ENCODE data around the gene NFATC3.
A peak's percentile ranks its signal among the peaks of the same experiment; 100 is the strongest.
"Not testable (repeated sequence)": the region's sequence is repeated elsewhere in the genome, so short reads cannot be mapped to it uniquely, and the experiment has no call there.

The NFATC3 gene

DNA sequence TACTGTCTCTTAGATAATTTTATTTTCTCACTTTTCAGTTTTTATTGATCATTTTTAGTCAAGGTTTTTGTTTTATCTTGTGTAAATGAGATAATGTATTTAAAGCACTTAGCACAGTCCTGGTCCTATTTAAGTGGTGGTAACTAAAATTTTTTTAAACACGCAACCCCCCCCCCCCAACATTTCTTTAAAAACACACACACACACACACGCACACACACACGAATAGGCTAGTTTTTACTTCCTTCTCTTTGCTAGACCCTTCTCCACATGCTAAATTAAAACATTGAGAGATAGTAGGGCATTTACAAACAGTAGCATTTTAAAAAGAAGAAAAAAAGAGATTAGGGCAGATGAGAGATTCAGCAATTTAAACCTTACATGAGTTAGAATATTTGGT lies 5.0 kb downstream of the NFATC3 start:
- no peak for DNase-seq (ENCODE audit: low spot score)

DNA sequence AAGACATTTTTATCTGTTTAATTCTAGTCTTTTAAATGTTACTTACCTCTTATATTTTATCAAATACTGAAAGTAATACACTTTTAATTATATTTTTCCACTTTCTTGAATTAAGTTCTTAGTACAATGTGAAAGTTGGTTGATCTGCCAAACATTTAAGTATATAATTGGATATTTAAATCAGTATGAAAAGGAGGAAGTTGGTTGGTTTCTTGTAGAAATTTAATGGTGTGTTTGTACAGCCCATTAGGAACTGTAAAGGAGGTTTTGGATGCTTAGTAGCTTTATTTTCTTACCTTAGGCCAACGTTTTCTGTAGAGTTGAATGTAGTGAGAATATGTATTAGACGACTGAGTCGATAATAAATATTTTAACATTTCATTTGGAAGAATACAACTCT lies 5.4 kb downstream of the NFATC3 start:
- DNase-seq (ENCODE audit: low spot score) = no peak

DNA sequence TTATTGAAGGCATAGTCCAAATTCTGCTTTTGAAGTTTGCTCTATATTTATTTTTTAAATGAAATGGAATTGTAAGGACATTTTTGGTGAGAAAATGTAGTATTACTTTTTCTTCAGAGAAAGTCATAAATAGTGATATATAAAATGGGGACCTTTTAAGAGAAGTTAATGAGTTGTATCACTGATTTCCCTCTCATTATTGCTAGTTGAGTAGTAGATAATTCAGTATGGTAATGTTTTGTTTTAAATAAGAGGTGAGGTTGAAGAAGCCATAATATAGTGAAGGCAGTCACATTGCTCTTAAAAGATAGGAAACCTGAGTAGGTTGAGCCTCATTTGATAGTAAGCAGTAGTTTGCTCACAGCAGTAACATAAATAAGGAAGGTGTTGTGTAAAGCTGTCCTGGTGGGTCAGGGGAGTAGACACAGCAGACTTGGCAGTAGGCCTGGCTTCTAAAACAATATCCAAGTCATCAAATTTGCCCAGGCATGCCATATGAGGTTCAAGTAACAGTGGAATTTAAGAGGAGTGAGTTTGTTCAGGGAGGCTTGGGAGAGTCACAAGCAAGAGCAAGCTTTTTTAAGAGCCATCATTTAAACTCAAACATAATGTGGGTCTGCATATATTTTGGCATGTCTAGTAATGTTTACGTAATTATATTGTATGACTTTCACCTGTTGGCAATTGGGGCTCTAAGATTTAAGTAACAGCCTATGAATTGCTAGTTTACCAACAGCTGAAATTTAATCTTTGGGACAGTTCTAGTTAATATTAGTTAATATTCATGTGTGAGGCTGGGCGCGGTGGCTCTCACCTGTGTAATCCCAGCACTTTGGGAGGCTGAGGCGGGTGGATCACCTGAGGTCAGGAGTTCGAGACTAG lies 6.5 kb downstream of the NFATC3 start:
- DNase-seq (ENCODE audit: low spot score) = no peak

DNA sequence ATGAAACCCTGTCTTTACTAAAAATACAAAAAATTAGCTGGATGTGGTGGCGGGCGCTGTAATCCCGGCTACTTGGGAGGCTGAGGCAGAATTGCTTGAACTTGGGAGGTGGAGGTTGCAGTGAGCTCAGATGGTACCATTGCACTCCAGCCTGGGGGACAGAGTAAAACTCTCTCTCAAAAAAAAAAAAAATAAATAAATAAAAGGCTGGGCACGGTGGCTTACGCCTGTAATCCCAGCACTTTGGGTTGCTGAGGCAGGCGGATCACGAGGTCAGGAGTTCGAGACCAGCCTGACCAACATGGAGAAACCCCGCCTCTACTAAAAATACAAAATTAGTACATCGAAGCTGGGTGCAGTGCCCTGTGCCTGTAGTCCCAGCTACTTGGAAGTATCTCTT lies 7.1 kb downstream of the NFATC3 start:
- not testable (repeated sequence) for DNase-seq (ENCODE audit: low spot score)

DNA sequence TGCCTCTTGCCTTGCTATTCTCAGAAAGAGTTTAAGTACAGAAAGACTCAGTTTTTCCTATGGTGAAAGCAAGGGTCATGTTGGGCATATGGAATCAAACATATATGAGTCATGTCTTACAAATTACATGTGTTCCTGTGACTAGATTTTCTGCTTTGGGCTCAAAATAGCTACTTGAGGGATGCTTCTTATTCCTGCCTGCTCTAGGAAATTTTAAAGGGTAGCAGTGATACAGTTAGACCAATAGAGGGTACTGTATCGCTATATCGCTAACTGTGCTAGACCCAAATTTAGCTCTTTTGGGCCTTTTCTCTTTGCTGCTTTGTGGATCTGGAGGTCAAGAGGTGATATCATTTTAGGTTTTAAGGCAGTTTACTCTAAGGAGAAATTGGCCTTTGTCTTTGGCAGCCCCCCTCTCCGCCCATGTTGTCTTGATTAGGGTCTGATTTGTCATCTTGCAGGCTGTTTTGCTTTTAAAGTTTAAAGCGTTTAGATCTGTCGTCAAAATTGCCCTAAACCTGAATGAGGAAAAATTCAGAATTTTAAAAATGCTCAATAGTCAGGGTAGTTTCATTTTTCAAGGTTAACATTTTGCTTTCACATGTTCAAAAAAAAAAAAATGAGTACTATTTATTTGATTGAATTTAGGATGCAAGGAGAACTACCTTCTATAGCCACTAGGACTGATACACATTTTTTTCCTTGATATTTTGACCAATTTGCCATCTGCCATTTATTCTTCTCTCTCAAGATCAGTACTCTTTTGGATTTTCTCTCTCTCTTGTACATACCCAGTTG lies 8.8 kb downstream of the NFATC3 start:
- peak; percentile 42 for DNase-seq (ENCODE audit: low spot score)

DNA sequence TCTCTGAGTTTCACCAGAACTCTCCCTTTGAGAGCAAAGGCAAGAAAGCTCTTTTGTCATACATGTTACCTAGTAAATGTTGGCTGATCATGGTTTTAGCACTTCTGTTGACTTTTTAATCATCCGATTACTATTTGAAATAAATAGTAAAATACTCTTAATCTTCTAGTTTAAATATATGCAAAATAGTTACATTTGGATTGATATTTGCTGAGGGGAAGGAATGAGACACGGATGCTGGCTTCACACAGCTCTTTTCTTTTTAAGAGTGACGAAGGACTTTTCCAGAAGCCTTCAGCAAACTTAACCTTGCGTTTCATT lies 9.4 kb downstream of the NFATC3 start:
- DNase-seq (ENCODE audit: low spot score) = no peak

DNA sequence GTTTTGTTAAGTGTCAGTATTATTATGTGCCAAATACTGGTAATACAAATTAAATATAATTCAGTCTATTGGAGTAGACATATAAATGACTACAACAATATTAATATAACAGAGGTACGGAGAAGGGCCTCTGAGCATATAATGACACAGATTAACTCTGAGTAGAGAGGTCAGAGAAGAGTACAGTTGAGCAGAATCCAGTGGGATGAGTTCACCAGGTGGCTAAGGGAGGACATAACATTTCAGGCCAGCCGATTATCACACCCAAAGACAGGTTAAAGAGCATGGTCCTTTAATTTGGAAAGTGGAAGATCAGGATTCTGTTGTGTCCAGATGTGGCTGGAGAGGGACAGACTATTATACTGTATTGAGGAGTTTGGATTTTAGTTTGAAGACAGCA lies 11.3 kb downstream of the NFATC3 start:
- DNase-seq (ENCODE audit: low spot score) = no peak

DNA sequence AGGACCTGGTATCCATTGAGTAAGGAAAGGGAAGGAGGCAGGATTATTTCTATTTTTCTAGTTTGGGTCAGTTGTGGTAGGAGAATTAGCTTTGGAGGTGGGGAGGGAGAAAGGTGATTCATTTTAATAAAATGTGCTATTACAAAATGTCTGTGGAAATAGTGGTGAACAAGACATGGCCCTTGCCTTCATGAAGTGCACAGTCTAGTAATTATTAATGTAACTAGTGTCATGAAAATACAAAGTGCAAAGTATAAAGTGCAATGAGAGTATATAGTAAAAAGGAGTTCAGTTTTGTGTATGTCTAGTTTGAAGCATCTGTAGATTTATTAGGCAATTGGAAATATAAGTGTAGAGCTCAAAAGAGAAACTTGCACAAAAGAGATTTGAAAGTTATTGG lies 11.9 kb downstream of the NFATC3 start:
- DNase-seq (ENCODE audit: low spot score) = no peak

DNA sequence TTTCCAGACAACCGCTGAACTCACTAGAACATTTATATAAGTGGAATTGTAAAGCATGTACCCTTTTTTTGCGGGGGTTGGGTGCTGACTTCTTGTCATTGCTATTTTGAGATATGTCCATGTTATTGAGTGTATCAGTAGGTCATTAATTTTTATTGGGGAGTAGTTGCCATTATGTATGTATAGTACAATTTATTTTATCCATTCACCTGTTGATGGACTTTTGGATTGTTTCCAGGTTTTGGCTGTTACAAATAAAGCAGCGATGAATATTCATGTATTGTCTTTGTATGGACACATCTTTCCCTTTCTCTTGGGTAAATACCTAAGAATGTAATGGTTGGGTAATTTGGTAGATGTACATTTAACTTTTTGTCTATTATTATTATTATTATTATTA lies 12.7 kb downstream of the NFATC3 start:
- no peak for DNase-seq (ENCODE audit: low spot score)

DNA sequence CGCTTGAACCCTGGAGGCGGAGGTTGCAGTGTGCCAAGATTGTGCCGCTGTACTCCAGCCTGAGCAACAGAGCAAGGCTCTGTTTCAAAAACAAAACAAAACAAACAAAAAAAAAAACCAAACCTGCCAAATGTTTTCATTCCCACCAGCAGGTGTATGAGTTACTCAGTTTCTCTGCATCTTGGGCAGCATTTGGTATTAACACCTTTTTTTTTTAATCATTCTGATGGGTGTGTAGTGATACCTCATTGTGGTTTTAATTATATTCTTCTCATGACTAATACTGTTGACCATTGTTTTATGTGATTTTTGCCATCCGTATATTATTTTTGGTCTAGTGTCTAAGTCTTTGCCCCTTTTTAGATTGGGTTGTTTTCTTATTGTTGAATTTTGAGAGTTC lies 15.3 kb downstream of the NFATC3 start:
- no peak for DNase-seq (ENCODE audit: low spot score)

DNA sequence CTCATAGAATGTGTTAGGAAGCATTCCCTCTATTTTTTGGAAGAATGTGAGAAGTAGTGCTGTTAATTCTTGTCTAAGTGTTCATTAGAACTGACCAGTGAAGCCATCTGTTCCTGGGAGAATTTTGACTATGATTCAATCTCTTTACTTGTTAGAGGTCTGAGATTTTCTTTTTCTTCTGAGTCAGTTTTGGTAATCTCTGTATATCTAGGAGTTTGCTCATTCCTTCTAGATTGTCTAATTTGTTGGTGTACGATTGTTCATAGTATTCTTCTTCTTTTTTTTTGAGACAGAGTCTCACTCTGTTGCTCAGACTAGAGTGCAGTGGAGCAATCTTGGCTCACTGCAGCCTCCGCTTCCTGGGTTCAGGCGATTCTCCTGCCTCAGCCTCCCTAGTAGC lies 20.4 kb downstream of the NFATC3 start:
- DNase-seq (ENCODE audit: low spot score) = no peak

DNA sequence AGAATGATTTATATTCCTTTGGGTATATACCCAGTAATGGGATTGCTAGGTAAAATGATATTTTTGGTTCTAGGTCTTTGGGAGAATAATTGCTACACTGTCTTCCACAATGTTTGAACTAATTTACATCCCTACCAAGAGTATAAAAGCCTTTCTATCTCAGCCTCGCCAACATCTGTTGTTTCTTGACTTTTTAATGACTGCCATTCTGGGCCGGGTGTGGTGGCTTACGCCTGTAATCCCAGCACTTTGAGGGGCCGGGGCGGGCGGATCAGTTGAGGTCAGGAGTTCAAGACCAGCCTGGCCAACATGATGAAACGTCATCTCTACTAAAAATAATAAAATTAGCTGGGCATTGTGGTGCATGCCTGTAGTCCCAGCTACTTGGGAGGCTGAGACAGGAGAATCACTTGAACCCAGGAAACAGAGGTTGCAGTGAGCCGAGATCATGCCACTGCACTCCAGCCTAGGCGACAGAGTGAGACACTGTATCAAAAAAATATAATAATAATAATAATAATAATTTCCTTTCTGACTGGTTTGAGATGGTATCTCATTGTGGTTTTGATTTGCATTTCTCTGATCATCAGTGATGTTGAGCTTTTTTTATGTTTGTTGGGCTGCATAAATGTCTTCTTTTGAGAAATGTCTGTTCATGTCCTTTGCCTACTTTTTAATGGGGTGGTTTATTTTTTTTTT lies 22.2 kb downstream of the NFATC3 start:
- DNase-seq (ENCODE audit: low spot score) = not testable (repeated sequence)

DNA sequence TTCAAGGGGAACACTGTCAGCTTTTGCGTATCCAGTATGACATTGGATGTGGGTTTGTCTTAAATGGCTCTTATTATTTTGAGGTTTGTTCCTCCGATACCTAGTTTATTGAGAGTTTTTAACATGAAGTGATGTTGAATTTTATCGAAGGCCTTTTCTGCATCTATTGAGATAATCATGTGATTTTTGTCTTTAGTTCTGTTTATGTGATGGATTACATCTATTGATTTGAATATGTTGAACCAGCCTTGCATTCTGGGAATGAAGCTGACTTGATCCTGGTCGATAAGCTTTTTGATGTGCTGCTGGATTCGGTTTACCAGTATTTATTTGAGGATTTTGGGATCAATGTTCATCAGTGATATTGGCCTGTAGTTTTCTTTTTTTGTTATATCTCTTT lies 24.0 kb downstream of the NFATC3 start:
- DNase-seq (ENCODE audit: low spot score) = not testable (repeated sequence)

DNA sequence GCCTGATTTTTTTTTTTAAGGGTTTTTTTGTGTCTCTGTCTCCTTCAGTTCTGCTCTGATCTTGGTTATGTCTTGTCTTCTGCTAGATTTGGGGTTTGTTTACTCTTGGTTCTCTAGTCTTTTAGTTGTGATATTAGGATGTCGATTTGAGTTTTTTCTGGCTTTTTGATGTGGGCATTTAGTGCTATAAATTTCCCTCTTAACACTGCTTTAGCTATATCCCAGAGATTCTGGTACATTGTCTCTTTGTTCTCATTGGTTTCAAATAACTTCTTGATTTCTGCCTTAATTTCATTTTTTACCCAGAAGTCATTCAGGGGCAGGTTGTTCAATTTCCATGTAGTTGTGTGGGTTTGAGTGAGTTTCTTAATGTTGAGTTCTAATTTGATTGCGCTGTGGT lies 25.4 kb downstream of the NFATC3 start:
- DNase-seq (ENCODE audit: low spot score) = not testable (repeated sequence)

DNA sequence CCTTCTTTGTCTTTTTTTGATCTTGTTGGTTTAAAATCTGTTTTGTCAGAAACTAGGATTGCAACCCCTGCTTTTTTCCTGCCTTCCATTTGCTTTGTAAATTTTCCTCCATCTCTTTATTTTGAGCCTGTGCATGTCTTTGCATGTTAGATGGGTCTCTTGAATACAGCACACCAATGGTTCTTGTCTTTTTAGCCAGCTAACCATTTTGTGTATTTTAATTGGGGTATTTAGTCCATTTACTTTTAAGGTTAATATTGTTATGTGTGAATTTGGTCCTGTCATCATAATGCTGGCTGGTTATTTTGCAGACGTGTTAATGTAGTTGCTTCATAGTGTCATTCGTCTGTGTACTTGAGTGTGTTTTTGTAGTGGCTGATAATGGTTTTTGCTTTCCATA lies 26.2 kb downstream of the NFATC3 start:
- DNase-seq (ENCODE audit: low spot score) = no peak

DNA sequence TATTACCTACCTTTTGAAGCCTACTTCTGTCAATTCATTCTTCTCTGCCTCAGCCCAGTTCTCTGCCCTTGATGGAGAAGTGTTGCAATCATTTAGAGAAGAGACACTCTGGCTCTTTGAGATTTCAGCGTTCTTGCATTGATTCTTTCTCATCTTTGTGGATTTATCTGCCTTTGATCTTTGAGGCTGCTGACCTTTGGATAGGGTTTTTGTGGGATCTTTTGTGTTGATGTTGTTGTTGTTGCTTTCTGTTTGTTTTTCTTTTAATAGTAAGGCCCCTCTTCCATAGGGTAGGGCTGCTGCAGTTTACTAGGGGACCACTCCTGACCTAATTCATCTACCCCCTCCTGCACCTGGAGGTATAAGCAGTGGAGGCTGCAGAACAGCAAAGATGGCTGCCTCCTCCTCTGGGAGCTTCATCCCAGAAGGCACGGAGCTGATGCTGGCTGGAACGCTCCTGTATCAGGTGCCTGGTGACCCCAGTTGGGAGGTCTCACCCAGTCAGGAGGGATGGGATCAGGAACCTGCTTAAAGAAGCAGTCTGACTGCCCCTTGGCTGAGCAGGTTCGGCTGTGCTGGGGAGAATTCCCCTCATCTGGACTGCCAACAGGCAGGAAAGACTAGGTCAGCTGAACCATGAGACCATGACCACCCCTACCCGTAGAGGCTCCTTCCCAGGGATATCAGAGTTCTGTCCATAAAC lies 28.0 kb downstream of the NFATC3 start:
- no peak for DNase-seq (ENCODE audit: low spot score)

DNA sequence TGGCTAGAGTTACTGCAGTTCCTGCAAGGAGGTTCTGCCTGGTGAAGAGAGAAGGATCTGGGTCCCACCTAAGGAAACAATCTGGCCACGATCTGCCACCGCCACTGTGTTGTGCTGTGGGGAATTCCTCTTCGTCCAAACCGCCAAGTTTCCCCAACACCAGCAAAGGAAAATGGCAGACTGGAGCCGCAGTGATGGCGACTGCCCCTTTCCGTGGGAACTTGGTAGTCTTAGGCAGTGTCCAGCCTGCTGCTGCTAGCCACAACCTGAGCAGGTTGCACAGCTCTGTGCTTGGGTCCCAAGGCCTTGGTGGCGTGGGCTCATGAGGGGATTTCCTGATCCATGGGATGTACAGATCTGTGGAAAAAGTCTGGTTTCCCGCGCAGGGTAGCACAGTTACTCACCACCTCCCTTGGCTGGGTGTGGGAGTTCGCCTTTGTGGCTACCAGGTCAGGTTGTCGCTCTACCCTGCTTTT lies 28.6 kb downstream of the NFATC3 start:
- no peak for DNase-seq (ENCODE audit: low spot score)

DNA sequence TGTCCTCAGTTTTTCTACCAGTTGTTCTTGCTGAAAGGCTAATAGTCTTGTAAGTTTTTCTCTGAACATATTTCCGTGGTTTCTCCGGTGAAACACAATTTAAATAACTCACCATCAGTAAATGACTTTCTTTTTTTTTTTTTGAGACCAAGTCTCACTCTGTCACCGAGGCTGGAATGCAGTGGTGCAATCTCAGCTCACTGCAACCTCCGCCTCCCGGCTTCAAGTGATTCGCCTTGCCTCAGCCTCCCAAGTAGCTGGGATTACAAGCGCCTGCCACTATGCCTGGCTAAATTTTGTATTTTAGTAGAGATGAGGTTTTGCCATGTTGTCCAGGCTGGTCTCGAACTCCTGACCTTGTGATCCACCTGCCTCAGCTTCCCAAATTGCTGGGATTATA lies 29.8 kb downstream of the NFATC3 start:
- DNase-seq (ENCODE audit: low spot score) = not testable (repeated sequence)

DNA sequence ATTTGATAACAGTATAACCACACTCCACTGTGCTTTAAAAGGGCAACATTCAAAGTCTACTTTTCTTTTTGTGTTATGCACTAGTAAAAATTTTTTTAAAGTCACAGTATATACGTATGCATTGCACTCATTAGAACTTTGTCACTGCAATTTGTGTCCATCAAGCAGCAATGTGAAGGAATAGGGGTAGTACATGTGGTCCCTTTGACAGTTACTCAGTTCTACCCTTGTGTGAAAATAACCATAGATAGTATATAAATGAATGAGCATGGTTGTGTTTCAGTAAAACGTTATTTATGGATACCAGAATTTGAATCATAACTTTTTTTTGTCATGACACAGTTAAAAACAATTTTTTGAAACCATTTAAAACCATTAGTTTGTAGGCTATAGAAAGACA lies 30.7 kb downstream of the NFATC3 start:
- DNase-seq (ENCODE audit: low spot score) = no peak

DNA sequence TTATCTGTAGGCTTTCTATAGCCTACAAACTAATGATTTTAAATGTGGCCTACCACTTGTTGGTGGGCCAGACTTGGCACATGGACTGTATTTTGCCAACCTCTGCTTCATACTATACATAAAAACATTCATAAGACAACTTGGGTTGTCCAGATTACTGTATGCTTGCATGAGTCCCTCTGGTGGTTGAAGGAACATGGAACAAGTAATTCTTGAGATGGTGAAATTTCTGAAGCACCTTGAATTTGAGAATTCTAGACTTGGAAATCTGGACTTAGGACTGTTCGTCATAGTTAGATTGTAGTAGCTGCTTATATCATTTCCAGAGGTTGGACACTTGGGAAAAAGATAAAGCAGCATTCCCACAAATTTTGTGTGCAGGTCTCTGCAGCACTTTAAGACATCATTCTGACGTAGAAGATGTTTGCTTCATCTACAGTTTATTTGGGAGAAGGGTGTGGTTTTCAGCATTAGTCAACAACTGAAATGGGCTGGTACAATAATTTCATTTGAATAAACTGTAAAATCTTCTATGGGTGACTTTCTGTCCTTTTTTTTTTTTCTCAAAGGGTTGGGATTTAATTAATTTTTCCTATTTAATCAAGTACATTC lies 31.2 kb downstream of the NFATC3 start:
- peak; percentile 19 for DNase-seq (ENCODE audit: low spot score)

DNA sequence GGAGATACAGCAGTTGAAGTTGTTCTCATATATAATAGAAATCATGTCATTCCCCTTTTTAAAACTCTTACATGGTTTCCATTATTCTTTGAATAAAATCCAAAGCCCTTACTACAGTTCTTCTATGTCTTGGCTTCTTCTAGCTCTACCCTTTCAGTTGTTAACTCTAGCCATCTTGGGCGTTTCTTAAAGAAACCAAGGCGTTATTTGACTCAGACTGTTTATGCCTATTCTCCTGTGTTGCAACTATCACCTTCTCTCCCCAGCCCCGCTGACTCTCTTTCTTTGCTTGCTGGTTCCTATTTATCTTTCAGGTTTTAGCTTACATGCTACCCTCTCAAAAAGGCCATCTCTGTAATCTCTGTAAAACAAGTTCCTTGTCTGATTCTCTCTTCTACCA lies 32.7 kb downstream of the NFATC3 start:
- DNase-seq (ENCODE audit: low spot score) = no peak

DNA sequence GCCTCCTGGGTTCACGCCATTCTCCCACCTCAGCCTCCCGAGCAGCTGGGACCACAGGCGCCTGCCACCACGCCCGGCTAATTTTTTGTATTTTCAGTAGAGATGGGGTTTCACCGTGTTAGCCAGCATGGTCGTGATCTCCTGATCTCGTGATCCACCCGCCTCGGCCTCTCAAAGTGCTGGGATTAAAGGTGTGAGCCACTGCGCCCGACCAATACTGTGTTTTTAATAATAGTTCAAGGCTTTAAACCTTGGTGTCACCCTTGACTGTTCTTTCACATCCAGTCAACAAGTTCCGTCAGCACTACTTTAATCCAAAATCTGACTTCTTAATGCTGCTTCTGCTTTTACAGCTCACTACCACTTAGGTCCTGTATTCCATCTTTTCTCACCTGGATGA lies 33.8 kb downstream of the NFATC3 start:
- DNase-seq (ENCODE audit: low spot score) = not testable (repeated sequence)
